Brain microvascular endothelial cell (primary cell): ENCODE data around the gene CBX5.

Source experiments
- DNase-seq: peaks from one replicate; pipeline ENCODE4 v3.0.0-alpha.2; 2020
- H3K27ac ChIP-seq: fragments of 250-450 bp; sonication (Bioruptor Pico); 2 replicates; pipeline ENCODE4 v1.5.1; 2020; ENCODE audit warnings: mild to moderate bottlenecking, moderate library complexity
- H3K27me3 ChIP-seq: fragments of 250-450 bp; sonication (Bioruptor Pico); replicated peaks from 2 replicates; pipeline ENCODE4 v1.5.1; 2020; ENCODE audit warnings: mild to moderate bottlenecking
- H3K36me3 ChIP-seq: fragments of 250-450 bp; sonication (Bioruptor Pico); replicated peaks from 2 replicates; pipeline ENCODE4 v1.5.1; 2020; ENCODE audit warnings: mild to moderate bottlenecking
- H3K4me3 ChIP-seq: 2 replicates; pipeline ENCODE4 v1.5.1; 2011; ENCODE audit warnings: low read depth, mild to moderate bottlenecking, control low read depth, low read length, moderate library complexity
- CTCF ChIP-seq: IDR thresholded peaks from 2 replicates; pipeline ENCODE4 v1.5.1; 2011; ENCODE audit warnings: low read depth, mild to moderate bottlenecking, moderate library complexity, low read length, control low read depth, inconsistent platforms; ENCODE audit errors: missing control alignments
- in situ Hi-C: cut with HindIII; loops from 2 replicates; pipeline ENCODE4 v1.10.0; 2017; ENCODE audit warnings: low sequenced_read_pairs, low pct_ligation_motif_present

CBX5 gene

GRCh38 chr12:54280468-54281260 is 742 bp upstream of the CBX5 start, which contains the start of gene HNRNPA1:
TSS of gene HNRNPA1 (plus strand) at chr12:54280726. CDS start at chr12:54280808, 82 bp downstream.
- in situ Hi-C loops = no loop called here
- H3K36me3 ChIP-seq = peaks cover 42% of the 10 kb centered on the region
- DNase-seq = peak; percentile 100
- peak within 1 kb of the TSS; percentile 98 for H3K27ac ChIP-seq
- H3K4me3 ChIP-seq = peak within 1 kb of the TSS; percentile 73
- TF ChIP-seq CTCF = no peak
- no peaks in the 10 kb centered on the region for H3K27me3 ChIP-seq

DNA sequence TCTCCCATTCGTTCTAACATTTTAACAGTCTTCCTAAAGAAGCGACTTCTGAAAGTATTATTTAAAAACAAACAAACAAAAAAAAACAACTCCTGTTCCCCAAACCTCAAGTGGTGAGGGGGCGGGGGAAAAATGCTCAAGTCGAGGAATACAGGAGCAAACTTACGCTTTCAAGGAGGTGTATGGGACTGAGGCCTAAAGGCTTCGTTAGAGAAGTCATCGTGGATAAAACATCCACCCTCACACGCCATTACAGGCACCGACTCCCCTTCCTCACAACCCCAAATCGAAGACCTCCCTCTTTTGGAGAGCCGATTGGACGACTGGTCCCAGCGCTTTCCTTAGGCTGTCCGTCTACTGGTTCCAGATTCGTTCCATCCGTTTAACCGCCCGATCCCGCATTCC is 693 bp downstream of the CBX5 start:
- no peaks in the 10 kb centered on the region for H3K27me3 ChIP-seq
- in situ Hi-C loops = no loop called here
- H3K36me3 ChIP-seq = peaks cover 34% of the 10 kb centered on the region
- peak overlapping the region; percentile 64 for H3K4me3 ChIP-seq
- no peak for DNase-seq
- peak overlapping the region; percentile 98 for H3K27ac ChIP-seq
- TF ChIP-seq CTCF = no peak

- Histone ChIP-seq H3K27ac (peak overlapping the region; percentile 7), H3K4me3 (peak overlapping the region; percentile 64), H3K27me3 (no peaks in the 10 kb centered on the region), H3K36me3 (peaks cover 20% of the 10 kb centered on the region)
- no peak for TF ChIP-seq CTCF
- in situ Hi-C loops = no loop called here
- DNase-seq = no peak
These were observed 2.1 kb downstream of the CBX5 start for GRCh38 chr12:54277823-54278276.

GRCh38 chr12:54276368-54276767 is 3.6 kb downstream of the CBX5 start:
- in situ Hi-C loops = no loop called here
- DNase-seq = no peak
- no peak for TF ChIP-seq CTCF
- Histone ChIP-seq H3K4me3 (no peak overlapping the region), H3K27ac (no peak overlapping the region), H3K36me3 (peaks cover 5% of the 10 kb centered on the region), H3K27me3 (no peaks in the 10 kb centered on the region)

GRCh38 chr12:54273981-54274380 is 5.9 kb downstream of the CBX5 start:
- Histone ChIP-seq H3K27ac (no peak overlapping the region), H3K36me3 (no peaks in the 10 kb centered on the region), H3K27me3 (no peaks in the 10 kb centered on the region), H3K4me3 (no peak overlapping the region)
- no peak for TF ChIP-seq CTCF
- in situ Hi-C loops = no loop called here
- no peak for DNase-seq
